Stimulated activated CD8-positive, alpha-beta memory T cell treated with anti-CD3 and anti-CD28 coated beads, Interleukin-4, amount 100 ng/mL, for 48 hours (primary cell): ENCODE measurements around the gene GPR152.
A peak's percentile ranks its signal among the peaks of the same experiment; 100 is the strongest.
"Not testable (repeated sequence)": the region's sequence is repeated elsewhere in the genome, so short reads cannot be mapped to it uniquely, and the experiment has no call there.

ENCODE experiments used
- DNase-seq: peaks from one replicate; pipeline ENCODE4 v3.0.0-alpha.2; 2020

The GPR152 gene

GRCh38 chr11:67489203-67489884, 36.8 kb upstream of the GPR152 start:
- no peak for DNase-seq

- peak; percentile 76 for DNase-seq
These were observed 34.1 kb upstream of the GPR152 start for GRCh38 chr11:67486481-67487195.

GRCh38 chr11:67485873-67486361, 33.4 kb upstream of the GPR152 start:
- peak; percentile 80 for DNase-seq

GRCh38 chr11:67484847-67485311, 32.4 kb upstream of the GPR152 start:
- peak; percentile 86 for DNase-seq

GRCh38 chr11:67483831-67484665, 31.5 kb upstream of the GPR152 start:
- peak; percentile 64 for DNase-seq

GRCh38 chr11:67482827-67483798, 30.6 kb upstream of the GPR152 start, which contains the start of gene AIP:
AIP (plus strand) TSS chr11:67483026; CDS start chr11:67483159, 133 bp downstream.
- peak; percentile 98 for DNase-seq

- no peak for DNase-seq
These were observed 29.8 kb upstream of the GPR152 start for GRCh38 chr11:67482275-67482826.

GRCh38 chr11:67477344-67478050, 25.0 kb upstream of the GPR152 start:
- not testable (repeated sequence) for DNase-seq

- DNase-seq: not testable (repeated sequence)
These were observed 24.2 kb upstream of the GPR152 start for GRCh38 chr11:67476692-67477091.

- no peak for DNase-seq
These were observed 20.4 kb upstream of the GPR152 start for GRCh38 chr11:67472882-67473281.

GRCh38 chr11:67470337-67471002, 17.9 kb upstream of the GPR152 start:
- no peak for DNase-seq

- DNase-seq: no peak
These were observed 16.9 kb upstream of the GPR152 start for GRCh38 chr11:67469508-67469811.

GRCh38 chr11:67468759-67469507, 16.4 kb upstream of the GPR152 start, which contains the start of gene TMEM134:
TMEM134 (minus strand) TSS chr11:67469251; CDS start chr11:67469192, 59 bp downstream.
- DNase-seq: peak; percentile 93

GRCh38 chr11:67468456-67468758, 15.9 kb upstream of the GPR152 start:
- no peak for DNase-seq

- peak; percentile 59 for DNase-seq
These were observed 15.5 kb upstream of the GPR152 start for GRCh38 chr11:67468056-67468455.

- no peak for DNase-seq
These were observed 14.6 kb upstream of the GPR152 start for GRCh38 chr11:67466962-67467771.

GRCh38 chr11:67466367-67466766, 13.8 kb upstream of the GPR152 start:
- DNase-seq: no peak

- DNase-seq: not testable (repeated sequence)
These were observed 13.0 kb upstream of the GPR152 start for GRCh38 chr11:67465530-67465929.

- no peak for DNase-seq
These were observed 12.6 kb upstream of the GPR152 start for GRCh38 chr11:67465189-67465510.
